NCI-H748 (cell line): ENCODE results near the gene AXIN1.
"Not testable (repeated sequence)": the region's sequence is repeated elsewhere in the genome, so short reads cannot be mapped to it uniquely, and the experiment has no call there.

ENCODE experiments used
- DNase-seq: peaks from one replicate; lab custom pipeline; 2025; ENCODE audit not compliant: unreplicated experiment; lab: John Stamatoyannopoulos, UW

AXIN1 gene, protein sequence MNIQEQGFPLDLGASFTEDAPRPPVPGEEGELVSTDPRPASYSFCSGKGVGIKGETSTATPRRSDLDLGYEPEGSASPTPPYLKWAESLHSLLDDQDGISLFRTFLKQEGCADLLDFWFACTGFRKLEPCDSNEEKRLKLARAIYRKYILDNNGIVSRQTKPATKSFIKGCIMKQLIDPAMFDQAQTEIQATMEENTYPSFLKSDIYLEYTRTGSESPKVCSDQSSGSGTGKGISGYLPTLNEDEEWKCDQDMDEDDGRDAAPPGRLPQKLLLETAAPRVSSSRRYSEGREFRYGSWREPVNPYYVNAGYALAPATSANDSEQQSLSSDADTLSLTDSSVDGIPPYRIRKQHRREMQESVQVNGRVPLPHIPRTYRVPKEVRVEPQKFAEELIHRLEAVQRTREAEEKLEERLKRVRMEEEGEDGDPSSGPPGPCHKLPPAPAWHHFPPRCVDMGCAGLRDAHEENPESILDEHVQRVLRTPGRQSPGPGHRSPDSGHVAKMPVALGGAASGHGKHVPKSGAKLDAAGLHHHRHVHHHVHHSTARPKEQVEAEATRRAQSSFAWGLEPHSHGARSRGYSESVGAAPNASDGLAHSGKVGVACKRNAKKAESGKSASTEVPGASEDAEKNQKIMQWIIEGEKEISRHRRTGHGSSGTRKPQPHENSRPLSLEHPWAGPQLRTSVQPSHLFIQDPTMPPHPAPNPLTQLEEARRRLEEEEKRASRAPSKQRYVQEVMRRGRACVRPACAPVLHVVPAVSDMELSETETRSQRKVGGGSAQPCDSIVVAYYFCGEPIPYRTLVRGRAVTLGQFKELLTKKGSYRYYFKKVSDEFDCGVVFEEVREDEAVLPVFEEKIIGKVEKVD

GRCh38 chr16:352547-353403 is at the start of gene AXIN1:
Gene AXIN1, minus strand, starts transcription at chr16:352723. Its CDS starts 5,698 bp downstream, at chr16:347025.
- peak; percentile 95 for DNase-seq

- peak; percentile 85 for DNase-seq
Measured at GRCh38 chr16:401468-402348, 49.2 kb upstream of the AXIN1 start, which contains the start of gene DECR2. Gene DECR2, plus strand, starts transcription at chr16:401885. Its CDS starts 79 bp downstream, at chr16:401964.

GRCh38 chr16:400061-400591 is 47.6 kb upstream of the AXIN1 start:
- DNase-seq = no peak

DNA sequence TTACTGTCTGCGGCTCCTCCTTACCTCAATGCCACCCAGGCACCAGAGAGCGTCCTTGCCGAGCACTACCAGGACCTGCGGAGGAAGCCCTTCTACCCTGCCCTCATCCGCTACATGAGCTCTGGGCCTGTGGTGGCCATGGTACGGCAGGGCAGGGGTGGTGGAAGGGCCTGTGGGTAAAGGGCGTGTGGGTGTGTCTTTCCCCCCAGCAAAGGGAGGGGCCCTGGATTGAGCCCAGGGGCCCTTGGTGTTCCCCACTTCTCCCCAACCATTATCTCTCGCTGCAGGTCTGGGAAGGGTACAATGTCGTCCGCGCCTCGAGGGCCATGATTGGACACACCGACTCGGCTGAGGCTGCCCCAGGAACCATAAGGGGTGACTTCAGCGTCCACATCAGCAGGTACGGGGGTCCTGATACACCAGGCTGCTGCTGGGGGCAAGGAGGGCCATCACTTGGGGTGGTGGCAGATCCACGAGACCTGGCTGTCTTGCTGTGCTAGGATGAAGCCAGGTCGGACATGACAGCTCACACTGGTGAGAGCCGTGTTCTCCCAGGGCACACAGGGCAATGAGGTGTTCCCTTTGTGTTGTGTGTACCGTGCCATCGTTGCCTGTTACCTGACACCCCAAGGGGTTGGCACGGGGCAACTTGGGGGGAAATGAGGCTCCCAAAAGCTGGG is 47.0 kb upstream of the AXIN1 start:
- no peak for DNase-seq

GRCh38 chr16:398561-399339 is 46.2 kb upstream of the AXIN1 start:
- no peak for DNase-seq

DNA sequence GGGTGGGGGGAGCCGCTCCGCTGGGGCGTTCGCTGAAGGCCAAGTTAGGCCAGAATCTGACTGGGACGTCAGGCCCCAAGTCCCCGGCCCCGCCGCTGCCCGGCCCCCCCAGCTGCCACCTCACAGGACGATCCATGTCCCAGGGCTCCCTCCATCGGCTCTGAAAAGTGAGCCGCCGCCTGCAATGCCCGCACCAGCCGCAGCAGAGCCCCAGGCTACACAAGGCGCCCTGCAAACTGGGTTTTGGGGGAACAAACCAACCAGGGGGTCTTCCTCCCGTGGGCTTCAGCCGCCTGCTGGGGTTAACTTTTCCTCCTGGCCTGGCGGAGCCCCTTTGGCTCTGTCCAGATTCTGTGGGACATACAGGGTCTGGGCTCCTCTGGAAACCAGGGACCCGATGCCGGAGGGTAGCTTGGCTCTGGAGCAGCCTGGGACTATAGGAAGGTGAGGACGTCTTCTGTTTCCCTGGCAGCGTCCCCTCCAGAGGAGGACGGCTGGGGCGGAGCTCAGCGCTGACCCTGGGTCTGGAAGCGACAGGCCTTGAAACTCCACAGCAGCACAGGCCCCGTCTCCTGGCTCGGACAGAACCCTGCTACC is 45.3 kb upstream of the AXIN1 start:
- DNase-seq = peak; percentile 17

DNA sequence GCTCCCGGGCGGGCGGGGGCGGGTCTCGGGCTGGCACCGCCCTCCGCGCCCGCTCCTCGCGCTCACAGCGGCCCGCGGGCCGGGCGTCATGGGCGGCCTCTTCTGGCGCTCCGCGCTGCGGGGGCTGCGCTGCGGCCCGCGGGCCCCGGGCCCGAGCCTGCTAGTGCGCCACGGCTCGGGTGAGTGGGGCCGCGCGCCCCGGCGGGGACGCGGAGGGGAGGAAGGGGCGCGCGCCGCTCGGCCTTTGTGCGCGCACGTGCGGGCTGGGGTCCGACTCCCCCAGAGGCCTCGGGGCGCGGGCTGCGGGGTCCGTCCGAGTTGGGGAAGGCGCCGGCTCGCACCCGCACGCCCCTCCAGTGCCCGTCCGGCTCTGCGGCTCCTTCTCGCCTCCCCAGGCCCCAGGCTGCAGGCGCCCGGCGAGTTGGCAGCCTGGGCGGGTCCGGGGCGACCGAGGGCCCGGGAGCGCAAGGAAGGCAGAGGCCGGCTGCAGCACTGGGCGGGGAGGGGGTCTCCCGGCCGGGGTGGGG is 44.7 kb upstream of the AXIN1 start, which contains the start of gene NME4:
Gene NME4, plus strand, starts transcription at position 65 of the 527 bp plus-strand sequence. Its CDS starts 24 bp downstream, at position 89.
- DNase-seq = peak; percentile 40

DNA sequence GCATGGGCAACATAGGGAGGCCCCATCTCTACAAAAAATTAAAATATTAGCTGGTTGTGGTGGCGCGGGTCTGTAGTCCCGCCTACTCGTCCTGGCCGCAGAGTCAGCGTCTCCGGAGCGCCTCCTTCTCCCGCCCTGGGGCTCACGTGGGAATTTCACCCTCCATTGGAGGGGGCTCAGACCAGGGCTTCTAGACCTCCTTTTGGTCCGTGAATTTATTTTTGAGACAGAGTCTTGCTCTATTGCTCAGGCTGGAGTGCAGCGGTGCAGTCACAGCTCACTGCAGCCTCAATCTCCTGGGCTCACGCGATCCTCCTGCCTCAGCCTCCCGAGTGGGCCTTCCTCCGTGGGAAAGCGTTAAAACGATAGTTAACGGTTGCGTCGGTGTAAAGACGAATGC is 44.1 kb upstream of the AXIN1 start:
- DNase-seq = peak; percentile 39

- DNase-seq = peak; percentile 58
Measured at GRCh38 chr16:396199-396598, 43.7 kb upstream of the AXIN1 start.

GRCh38 chr16:392450-393030 is 40.0 kb upstream of the AXIN1 start:
- no peak for DNase-seq

- peak; percentile 53 for DNase-seq
Measured at GRCh38 chr16:391885-392335, 39.4 kb upstream of the AXIN1 start.

DNA sequence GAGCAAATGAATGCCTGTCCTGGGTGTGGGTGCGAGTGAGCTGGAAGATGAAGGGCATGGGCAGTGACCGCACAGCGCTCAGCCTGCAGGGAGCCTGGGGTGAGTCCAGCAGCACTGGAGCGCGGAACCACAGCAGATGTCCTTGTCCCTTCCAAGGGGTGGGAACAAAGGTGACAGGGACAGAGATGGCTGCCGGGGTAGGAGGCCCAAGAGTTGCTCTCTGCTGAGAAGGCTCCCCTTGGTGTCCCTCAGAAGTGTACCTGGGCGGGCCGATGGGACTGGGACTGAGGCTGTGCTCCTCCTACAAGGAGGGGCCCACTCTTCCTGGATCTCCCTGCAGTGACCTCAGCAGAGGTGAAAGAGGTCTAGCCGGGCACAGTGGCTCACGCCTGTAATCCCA is 36.8 kb upstream of the AXIN1 start:
- DNase-seq = no peak

DNA sequence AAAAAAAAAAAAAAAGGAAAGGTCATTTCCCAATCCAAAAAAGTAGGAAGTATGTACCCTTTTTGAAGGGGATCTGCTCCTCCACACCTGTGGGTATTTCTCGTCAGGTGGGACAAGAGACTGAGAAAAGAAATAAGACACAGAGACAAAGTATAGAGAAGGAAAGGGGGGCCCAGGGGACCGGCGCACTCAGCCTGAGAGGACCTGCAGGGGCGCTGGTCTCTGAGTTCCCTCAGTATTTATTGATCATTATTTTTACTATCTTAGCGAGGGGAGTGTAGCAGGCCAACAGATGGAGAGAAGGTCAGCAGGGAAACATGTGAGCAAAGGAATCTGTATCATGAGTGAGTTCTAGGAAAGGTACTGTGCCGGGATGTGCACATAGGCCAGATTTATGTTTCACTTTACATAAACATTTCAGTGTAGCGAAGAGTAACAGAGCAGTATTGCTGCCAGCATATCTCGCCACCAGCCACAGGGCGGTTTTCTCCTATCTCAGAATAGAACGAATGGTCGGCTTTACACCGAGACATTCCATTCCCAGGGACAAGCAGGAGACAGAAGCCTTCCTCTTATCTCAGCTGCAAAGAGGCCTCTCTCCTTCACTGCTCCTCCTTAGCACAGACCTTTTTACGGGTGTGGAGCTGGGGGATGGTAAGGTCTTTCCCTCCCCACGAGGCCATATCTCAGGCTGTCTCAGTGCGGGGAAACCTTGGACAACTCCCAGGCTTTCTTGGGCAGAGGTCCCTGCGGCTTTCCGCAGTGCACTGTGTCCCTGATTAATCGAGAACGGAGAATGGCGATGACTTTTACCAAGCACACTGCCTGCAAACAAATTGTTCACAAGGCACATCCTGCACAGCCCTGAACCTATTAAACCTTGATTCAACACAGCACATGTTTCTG is 35.5 kb upstream of the AXIN1 start:
- not testable (repeated sequence) for DNase-seq

DNA sequence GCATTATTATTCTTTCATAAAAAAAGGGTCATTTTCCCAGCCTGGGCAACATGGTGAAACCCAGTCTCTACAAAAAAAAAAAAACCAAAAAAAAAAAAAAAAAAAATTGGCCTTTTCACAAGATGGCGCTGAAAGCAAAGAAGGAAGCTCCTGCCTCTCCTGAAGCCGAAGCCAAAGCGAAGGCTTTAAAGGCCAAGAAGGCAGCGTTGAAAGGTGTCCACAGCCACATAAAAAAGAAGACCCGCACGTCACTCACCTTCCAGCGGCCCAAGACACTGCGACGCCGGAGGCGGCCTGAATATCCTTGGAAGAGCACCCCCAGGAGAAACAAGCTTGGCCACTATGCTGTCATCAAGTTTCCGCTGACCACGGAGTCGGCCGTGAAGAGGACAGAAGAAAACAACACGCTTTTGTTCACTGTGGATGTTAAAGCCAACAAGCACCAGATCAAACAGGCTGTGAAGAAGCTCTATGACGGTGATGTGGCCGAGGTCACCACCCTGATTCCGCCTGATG is 34.2 kb upstream of the AXIN1 start:
- DNase-seq = no peak

GRCh38 chr16:383326-384051 is 31.0 kb upstream of the AXIN1 start:
- peak; percentile 78 for DNase-seq
